NB4 (cell line): ENCODE data around the gene GRB2.

Experiments used
- CTCF ChIP-seq: IDR thresholded peaks from one replicate; pipeline ENCODE4 v1.5.1; 2012; ENCODE audit warnings: low read depth, low read length
- MAX ChIP-seq: IDR thresholded peaks from 2 replicates; pipeline ENCODE4 v1.6.1; 2011; ENCODE audit warnings: low read depth, low read length
- MYC ChIP-seq: IDR thresholded peaks from 2 replicates; pipeline ENCODE4 v1.6.1; 2011; ENCODE audit warnings: low read depth, low read length
- POLR2A ChIP-seq: IDR thresholded peaks from 2 replicates; pipeline ENCODE4 v1.6.1; 2011; ENCODE audit warnings: mild to moderate bottlenecking; ENCODE audit not compliant: insufficient read length; ENCODE audit errors: extremely low read depth

GRCh38 chr17:75388476-75389030 is 16.9 kb downstream of the GRB2 start:
- TF ChIP-seq POLR2A (no peak), CTCF (no peak), MAX (no peak), MYC (no peak)
